ENCODE measurements around the gene TTC39B.

DNA sequence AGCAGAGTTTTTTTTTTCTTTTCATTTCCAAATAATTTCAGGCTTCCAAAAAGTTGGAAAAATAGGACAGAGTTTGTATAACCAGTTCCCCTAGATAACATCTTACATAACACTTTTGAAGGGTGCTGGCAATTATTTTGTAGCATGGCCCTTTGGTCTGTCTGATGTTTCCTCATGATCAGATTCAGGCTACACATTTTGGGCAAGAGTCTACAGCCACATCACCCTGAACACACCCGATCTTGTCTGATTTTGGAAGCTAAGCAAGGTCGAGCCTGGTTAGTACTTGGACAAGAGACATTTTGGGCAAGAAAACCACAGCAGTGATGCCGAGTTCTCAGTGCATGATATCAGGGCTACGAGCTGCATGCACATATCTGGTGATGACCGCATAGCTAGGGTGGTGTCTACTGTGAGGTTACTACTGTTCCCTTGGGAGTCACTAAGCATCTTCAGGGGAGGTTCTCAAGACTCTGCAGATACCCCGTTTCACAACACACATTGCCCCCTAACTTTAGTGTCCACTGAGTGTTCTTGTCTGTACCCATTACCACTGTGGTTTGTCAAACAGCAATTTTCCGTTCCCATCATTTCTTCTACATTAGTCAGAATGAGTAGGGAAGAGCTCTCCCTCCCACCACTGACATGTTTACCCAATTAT is 86.2 kb downstream of the TTC39B start:
- TF ChIP-seq, protein P1, sequence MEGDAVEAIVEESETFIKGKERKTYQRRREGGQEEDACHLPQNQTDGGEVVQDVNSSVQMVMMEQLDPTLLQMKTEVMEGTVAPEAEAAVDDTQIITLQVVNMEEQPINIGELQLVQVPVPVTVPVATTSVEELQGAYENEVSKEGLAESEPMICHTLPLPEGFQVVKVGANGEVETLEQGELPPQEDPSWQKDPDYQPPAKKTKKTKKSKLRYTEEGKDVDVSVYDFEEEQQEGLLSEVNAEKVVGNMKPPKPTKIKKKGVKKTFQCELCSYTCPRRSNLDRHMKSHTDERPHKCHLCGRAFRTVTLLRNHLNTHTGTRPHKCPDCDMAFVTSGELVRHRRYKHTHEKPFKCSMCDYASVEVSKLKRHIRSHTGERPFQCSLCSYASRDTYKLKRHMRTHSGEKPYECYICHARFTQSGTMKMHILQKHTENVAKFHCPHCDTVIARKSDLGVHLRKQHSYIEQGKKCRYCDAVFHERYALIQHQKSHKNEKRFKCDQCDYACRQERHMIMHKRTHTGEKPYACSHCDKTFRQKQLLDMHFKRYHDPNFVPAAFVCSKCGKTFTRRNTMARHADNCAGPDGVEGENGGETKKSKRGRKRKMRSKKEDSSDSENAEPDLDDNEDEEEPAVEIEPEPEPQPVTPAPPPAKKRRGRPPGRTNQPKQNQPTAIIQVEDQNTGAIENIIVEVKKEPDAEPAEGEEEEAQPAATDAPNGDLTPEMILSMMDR (IDR thresholded peaks at IDR 0.05), result no peak
- TF ChIP-seq POLR2AphosphoS5 (IDR thresholded peaks at IDR 0.05) (no peak), POLR2A (IDR thresholded peaks at IDR 0.05) (no peak)

Data from transverse colon (tissue), 4 donors.